A549 (cell line): ENCODE measurements around the gene NFYC.

ENCODE experiments used
- CBX8 ChIP-seq: fragments of 200-600 bp; sonication (generic); IDR thresholded peaks from 2 replicates; pipeline ENCODE4 v1.6.1; 2016
- CEBPB ChIP-seq, 2 experiments: fragments of >200 bp in 1 of 2; sonication (Bioruptor Twin) in 1 of 2; formaldehyde crosslinking in 1 of 2; IDR thresholded peaks; 2 replicates each; pipeline ENCODE4 v1.6.1; 2012 to 2016
- CHD2 ChIP-seq: fragments of 150-350 bp; IDR thresholded peaks from 2 replicates; pipeline ENCODE4 v1.6.1; 2014; ENCODE audit warnings: low read length; ENCODE audit not compliant: partially characterized antibody
- HDAC2 ChIP-seq: fragments of 200-600 bp; sonication (generic); IDR thresholded peaks from 2 replicates; pipeline ENCODE4 v1.6.1; 2016
- PBX3 ChIP-seq: IDR thresholded peaks from 2 replicates; pipeline ENCODE4 v1.6.1; 2012
- RAD21 ChIP-seq, 2 experiments: fragments of >200 bp in 1 of 2; sonication (Bioruptor Twin) in 1 of 2; formaldehyde crosslinking in 1 of 2; IDR thresholded peaks in 1 of 2; conservative IDR thresholded peaks in 1 of 2; 2 replicates in 1 of 2; 3 replicates in 1 of 2; pipeline ENCODE4 v1.6.1; 2012 to 2018; ENCODE audit warnings: inconsistent platforms in 1 of 2
- RCOR1 ChIP-seq: fragments of 150-350 bp; IDR thresholded peaks from 2 replicates; pipeline ENCODE4 v1.6.1; 2014; ENCODE audit warnings: antibody characterized with exemption, low read length, low read depth
- TP53 ChIP-seq: fragments of 250-450 bp; sonication (Bioruptor Pico); IDR thresholded peaks from 2 replicates; pipeline ENCODE4 v1.5.0; 2021; ENCODE audit warnings: mild to moderate bottlenecking, moderate library complexity

GRCh38 chr1:40786171-40786994 is 94.9 kb downstream of the NFYC start:
- TF ChIP-seq PBX3 = no peak
- TF ChIP-seq RCOR1 = no peak
- TF ChIP-seq CEBPB (IDR thresholded peaks at IDR 0.05) = no peak
- no peak for TF ChIP-seq TP53 (CRISPR knock-in tag)
- TF ChIP-seq RAD21 (conservative IDR thresholded peaks at IDR 0.05 in 1 of 2, IDR thresholded peaks at IDR 0.05 in 1 of 2) = no peak
- no peak for TF ChIP-seq CHD2
- no peak for TF ChIP-seq CBX8
- TF ChIP-seq HDAC2 = no peak
